Measurements from ENCODE around the gene CEP95. TPM values are rescaled to one million over a fixed set of nuclear protein-coding genes. Genes with fewer than 3 reads are reported as not detected.

Gene CEP95
- total RNA-seq, 1 donor, result 48.9 TPM

DNA sequence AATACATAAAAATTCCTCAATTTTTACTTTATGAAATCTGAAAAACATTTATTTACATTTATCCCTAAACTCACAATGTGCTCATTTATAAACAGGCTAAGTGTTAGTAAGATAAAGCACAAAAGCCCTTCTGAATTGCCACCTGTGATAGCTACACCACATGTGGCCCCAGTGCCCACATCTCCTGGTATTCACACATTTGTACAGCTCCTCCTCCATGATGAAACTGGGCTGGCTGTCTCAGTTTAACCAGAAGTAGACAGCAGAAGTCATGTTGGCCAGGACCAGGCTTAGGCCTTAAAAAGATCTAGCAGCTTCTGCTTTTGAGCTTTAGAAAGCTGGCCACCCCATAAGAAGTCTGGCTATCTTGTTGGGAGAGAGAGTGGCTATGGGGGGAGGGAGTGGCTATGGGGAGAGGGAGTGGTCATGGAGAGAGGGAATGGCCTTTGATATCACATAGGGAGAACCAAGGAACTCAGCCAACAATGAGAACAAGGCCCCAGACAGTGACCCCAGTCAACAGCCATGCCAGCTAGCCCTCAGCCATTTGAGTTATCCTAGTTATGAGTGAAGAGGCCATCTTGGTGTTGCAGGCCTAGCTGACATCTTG is 47.4 kb downstream of the CEP95 start:
- Histone ChIP-seq H3K27ac (ENCODE audit: low read depth, low read length) (no peak overlapping the region), H3K4me3 (ENCODE audit: insufficient read depth, low read length) (no peak overlapping the region), H3K79me2 (ENCODE audit: insufficient read depth, low read length) (peaks cover 72% of the 10 kb centered on the region), H3K4me1 (ENCODE audit: insufficient read depth, low read length) (no peaks in the 10 kb centered on the region), H4K20me1 (ENCODE audit: insufficient read depth, low read length) (no peaks in the 10 kb centered on the region), H3K9me3 (ENCODE audit: low read depth, low read length) (no peaks in the 10 kb centered on the region), H3K27me3 (ENCODE audit: insufficient read depth, low read length) (no peaks in the 10 kb centered on the region), H3K36me3 (ENCODE audit: insufficient read depth, low read length) (peaks cover 99% of the 10 kb centered on the region), H3K4me2 (ENCODE audit: insufficient read depth, low read length) (no peak overlapping the region), H2AFZ (ENCODE audit: low read length) (no peak overlapping the region)
- TF ChIP-seq, protein P1, sequence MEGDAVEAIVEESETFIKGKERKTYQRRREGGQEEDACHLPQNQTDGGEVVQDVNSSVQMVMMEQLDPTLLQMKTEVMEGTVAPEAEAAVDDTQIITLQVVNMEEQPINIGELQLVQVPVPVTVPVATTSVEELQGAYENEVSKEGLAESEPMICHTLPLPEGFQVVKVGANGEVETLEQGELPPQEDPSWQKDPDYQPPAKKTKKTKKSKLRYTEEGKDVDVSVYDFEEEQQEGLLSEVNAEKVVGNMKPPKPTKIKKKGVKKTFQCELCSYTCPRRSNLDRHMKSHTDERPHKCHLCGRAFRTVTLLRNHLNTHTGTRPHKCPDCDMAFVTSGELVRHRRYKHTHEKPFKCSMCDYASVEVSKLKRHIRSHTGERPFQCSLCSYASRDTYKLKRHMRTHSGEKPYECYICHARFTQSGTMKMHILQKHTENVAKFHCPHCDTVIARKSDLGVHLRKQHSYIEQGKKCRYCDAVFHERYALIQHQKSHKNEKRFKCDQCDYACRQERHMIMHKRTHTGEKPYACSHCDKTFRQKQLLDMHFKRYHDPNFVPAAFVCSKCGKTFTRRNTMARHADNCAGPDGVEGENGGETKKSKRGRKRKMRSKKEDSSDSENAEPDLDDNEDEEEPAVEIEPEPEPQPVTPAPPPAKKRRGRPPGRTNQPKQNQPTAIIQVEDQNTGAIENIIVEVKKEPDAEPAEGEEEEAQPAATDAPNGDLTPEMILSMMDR (IDR thresholded peaks at IDR 0.05; ENCODE audit: extremely low read depth, low read depth, low read length), result no peak
- peak; percentile 36 for DNase-seq (ENCODE audit: insufficient read length, low spot score, missing footprints)

GRCh38 chr17:64555281-64555680 is 48.5 kb downstream of the CEP95 start:
- TF ChIP-seq, protein P1 (IDR thresholded peaks at IDR 0.05; ENCODE audit: extremely low read depth, low read depth, low read length), result no peak
- peaks cover 69% of the 10 kb centered on the region for H3K79me2 ChIP-seq (ENCODE audit: insufficient read depth, low read length)

GRCh38 chr17:64564098-64564497 is 57.3 kb downstream of the CEP95 start:
- Histone ChIP-seq H3K27me3 (ENCODE audit: insufficient read depth, low read length) (no peaks in the 10 kb centered on the region), H3K27ac (ENCODE audit: low read depth, low read length) (peak overlapping the region; percentile 49), H3K79me2 (ENCODE audit: insufficient read depth, low read length) (peaks cover 64% of the 10 kb centered on the region), H2AFZ (ENCODE audit: low read length) (no peak overlapping the region), H3K4me3 (ENCODE audit: insufficient read depth, low read length) (no peak overlapping the region), H3K4me2 (ENCODE audit: insufficient read depth, low read length) (no peak overlapping the region), H3K4me1 (ENCODE audit: insufficient read depth, low read length) (peaks cover 13% of the 10 kb centered on the region), H3K9me3 (ENCODE audit: low read depth, low read length) (no peaks in the 10 kb centered on the region), H3K36me3 (ENCODE audit: insufficient read depth, low read length) (peaks cover 81% of the 10 kb centered on the region), H4K20me1 (ENCODE audit: insufficient read depth, low read length) (peaks cover 5% of the 10 kb centered on the region)
- TF ChIP-seq, protein P1 (IDR thresholded peaks at IDR 0.05; ENCODE audit: extremely low read depth, low read depth, low read length), result no peak
- no peak for DNase-seq (ENCODE audit: insufficient read length, low spot score, missing footprints)

More at GRCh38 chr17:64555281-64555680, 48.5 kb downstream of the CEP95 start:
- Histone ChIP-seq H3K9me3 (ENCODE audit: low read depth, low read length) (no peaks in the 10 kb centered on the region), H2AFZ (ENCODE audit: low read length) (no peak overlapping the region), H3K27ac (ENCODE audit: low read depth, low read length) (no peak overlapping the region), H4K20me1 (ENCODE audit: insufficient read depth, low read length) (no peaks in the 10 kb centered on the region), H3K4me1 (ENCODE audit: insufficient read depth, low read length) (no peaks in the 10 kb centered on the region), H3K4me3 (ENCODE audit: insufficient read depth, low read length) (no peak overlapping the region), H3K36me3 (ENCODE audit: insufficient read depth, low read length) (peaks cover 99% of the 10 kb centered on the region), H3K27me3 (ENCODE audit: insufficient read depth, low read length) (no peaks in the 10 kb centered on the region), H3K4me2 (ENCODE audit: insufficient read depth, low read length) (no peak overlapping the region)
- no peak for DNase-seq (ENCODE audit: insufficient read length, low spot score, missing footprints)

GRCh38 chr17:64565563-64565962 is 58.8 kb downstream of the CEP95 start:
- Histone ChIP-seq H3K4me3 (ENCODE audit: insufficient read depth, low read length) (no peak overlapping the region), H3K79me2 (ENCODE audit: insufficient read depth, low read length) (peaks cover 67% of the 10 kb centered on the region), H3K4me1 (ENCODE audit: insufficient read depth, low read length) (peaks cover 13% of the 10 kb centered on the region), H3K36me3 (ENCODE audit: insufficient read depth, low read length) (peaks cover 81% of the 10 kb centered on the region), H3K27ac (ENCODE audit: low read depth, low read length) (peak overlapping the region; percentile 49), H3K27me3 (ENCODE audit: insufficient read depth, low read length) (no peaks in the 10 kb centered on the region), H3K9me3 (ENCODE audit: low read depth, low read length) (no peaks in the 10 kb centered on the region), H4K20me1 (ENCODE audit: insufficient read depth, low read length) (peaks cover 5% of the 10 kb centered on the region), H3K4me2 (ENCODE audit: insufficient read depth, low read length) (no peak overlapping the region), H2AFZ (ENCODE audit: low read length) (no peak overlapping the region)
- no peak for DNase-seq (ENCODE audit: insufficient read length, low spot score, missing footprints)
- TF ChIP-seq, protein P1 (IDR thresholded peaks at IDR 0.05; ENCODE audit: extremely low read depth, low read depth, low read length), result no peak
